ENCODE measurements around the gene PPP1R37. TPM values are rescaled to one million over a fixed set of nuclear protein-coding genes. Genes with fewer than 3 reads are reported as not detected.
"Not testable (repeated sequence)": the region's sequence is repeated elsewhere in the genome, so short reads cannot be mapped to it uniquely, and the experiment has no call there.

The PPP1R37 gene
- polyA plus RNA-seq, 4 donors: 23.8 to 35.3 (median 26.0) TPM

DNA sequence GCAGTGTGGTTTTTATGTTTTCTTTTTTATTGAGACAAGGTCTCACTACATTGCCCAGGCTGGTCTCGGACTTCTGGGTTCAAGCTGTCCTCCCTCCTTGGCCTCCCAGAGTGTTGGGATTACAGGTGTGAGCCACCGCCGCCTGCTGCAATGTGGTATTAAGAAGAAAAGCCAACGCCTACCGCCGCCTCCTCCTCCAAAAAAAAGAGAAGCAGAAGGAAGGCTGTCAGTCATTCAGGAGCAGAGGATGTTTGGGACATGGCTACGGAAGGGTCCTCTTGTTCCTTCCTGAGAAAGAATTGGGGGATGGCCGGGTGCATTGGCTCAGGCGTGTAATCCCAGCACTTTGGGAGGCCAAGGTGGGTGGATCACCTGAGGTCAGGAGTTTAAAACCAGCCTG is 1.2 kb downstream of the PPP1R37 start:
- DNase-seq (ENCODE audit: low read depth in 4 of 4, low spot score in 3 of 4): no peak

DNA sequence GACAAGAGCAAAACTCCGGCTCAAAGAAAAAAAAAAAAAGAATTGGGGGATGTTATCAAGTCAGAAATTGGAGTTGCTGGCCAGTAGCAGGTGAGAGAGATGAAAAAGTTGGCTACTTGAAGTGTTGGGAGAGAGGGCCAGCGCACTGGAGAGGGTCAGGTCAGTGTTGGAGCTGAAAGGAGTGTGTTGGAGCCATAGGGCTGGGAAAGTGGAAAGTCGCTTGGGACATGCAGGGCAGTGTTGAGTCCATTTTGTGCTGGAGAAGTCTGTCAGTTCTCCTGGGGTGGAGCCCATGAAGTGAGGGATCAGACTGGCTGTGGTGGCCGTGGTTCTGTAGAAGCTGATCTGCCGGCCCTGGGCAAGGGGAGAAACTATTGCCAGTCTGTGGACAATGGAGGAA is 1.7 kb downstream of the PPP1R37 start:
- no peak for DNase-seq (ENCODE audit: low read depth in 4 of 4, low spot score in 3 of 4)

DNA sequence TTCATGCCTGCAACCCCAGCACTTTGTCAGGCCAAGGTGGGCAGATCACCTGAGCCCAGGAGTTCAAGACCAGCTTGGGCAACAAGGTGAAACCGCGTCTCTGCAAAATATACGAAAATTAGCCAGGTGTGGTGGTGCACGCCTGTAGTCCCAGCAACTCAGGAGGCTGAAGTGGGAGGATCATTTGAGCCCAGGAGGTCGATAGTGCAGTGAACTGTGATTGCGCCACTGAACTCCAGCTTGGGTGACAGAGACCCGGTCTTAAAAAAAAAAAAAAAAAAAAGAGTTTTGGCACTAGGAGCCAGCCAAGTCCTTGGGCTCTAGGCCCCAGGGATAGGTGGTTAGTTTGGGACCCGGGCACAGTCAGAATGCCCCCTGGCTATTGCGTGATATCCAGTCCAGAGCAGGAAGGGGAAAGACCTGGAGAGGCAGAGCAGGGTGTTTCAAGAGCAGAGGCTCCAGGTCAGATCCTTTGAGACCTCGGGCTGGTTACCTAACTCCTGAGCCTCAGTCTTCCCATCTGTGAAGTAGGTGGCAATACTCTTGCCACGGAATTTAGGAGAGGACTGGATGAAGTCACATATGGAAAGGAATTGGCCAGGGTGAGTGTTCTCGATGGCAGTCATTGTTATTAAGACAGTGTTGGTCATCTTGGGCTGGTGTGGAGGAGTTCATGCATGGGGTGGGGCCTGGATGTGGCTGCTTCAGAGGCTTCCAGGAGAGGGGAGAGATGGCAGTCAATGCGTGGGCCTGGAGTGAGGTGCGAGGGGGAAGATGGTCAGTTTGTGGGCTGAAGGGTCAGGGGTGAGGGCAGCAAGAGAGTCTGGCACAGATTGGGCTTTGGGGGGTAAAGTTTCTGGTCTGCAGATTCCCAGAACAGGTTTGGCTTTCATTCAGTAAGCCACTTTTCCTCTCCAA is 2.8 kb downstream of the PPP1R37 start:
- DNase-seq (ENCODE audit: low read depth in 4 of 4, low spot score in 3 of 4): no peak

DNA sequence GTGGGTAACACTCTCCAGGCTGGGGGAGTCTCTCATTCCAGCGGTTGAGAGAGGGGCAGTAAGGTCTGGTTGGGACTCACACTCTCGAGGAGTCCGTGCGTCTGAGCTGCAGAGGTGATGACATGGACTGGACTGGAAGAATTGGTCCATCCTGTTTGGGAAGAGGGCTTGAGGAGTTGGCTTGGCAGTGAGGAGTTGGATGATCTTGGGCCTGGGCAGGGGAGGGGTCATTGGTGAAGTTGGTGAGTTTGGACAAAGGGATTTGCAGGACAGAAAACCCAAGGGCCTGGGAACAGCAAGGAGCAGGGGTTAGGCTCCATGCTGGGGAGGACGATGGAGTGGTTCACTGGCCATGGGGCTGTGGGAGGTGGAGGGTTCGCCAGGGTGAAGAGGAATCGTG is 3.7 kb downstream of the PPP1R37 start:
- no peak for DNase-seq (ENCODE audit: low read depth in 4 of 4, low spot score in 3 of 4)

DNA sequence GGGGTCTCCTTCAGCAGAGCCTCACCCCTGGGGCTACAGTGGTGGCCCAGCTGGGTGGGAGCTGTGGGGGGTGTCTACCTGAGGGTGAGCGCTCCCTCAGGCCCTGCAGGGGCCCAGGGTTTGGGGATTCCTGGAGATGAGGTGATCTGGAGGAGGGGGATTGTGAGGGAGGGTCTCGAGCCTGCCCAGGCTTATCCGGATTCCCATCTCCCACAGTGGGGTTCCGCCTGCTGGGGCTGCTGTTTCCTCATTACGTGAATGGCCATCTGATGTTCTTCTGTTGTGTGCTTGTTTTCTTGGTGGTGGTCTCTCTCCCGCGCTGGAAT is 4.4 kb downstream of the PPP1R37 start:
- no peak for DNase-seq (ENCODE audit: low read depth in 4 of 4, low spot score in 3 of 4)

DNA sequence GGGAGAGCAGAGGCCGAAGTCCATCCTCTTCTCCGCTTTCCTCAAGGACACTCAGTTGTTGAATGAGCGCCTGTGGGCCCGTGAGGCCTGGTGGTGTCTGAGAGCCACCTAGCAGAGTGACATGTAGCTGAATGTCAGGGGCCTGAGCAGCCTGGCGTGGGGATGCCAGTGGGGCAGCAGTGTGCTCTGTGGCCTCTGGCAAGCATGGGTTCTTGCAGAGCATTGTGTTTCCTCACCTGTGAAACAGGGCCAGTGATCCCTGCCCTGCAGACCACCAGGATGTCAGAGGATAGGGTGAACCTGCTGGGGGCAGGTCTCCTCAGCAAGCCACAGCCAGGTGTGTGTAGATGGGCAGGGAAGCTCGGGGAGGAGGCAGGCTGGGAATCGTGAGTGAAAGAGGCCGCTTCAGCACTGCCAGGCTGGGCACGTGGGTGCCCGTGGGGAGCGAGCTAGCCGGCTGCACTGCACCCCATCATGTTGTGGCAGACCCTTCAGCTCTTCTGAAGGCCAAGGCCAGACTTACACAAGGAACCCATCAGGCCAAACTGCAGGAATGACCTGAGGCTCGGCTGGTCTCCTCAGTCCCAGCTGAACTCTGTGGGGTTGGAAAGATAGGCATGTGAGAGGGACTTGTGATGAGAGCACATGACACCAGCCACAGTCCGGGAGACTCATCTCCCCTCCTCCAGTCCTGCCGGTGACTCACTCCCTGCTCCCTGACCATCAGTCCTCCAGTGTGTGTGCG is 5.0 kb downstream of the PPP1R37 start:
- DNase-seq (ENCODE audit: low read depth in 4 of 4, low spot score in 3 of 4): no peak

DNA sequence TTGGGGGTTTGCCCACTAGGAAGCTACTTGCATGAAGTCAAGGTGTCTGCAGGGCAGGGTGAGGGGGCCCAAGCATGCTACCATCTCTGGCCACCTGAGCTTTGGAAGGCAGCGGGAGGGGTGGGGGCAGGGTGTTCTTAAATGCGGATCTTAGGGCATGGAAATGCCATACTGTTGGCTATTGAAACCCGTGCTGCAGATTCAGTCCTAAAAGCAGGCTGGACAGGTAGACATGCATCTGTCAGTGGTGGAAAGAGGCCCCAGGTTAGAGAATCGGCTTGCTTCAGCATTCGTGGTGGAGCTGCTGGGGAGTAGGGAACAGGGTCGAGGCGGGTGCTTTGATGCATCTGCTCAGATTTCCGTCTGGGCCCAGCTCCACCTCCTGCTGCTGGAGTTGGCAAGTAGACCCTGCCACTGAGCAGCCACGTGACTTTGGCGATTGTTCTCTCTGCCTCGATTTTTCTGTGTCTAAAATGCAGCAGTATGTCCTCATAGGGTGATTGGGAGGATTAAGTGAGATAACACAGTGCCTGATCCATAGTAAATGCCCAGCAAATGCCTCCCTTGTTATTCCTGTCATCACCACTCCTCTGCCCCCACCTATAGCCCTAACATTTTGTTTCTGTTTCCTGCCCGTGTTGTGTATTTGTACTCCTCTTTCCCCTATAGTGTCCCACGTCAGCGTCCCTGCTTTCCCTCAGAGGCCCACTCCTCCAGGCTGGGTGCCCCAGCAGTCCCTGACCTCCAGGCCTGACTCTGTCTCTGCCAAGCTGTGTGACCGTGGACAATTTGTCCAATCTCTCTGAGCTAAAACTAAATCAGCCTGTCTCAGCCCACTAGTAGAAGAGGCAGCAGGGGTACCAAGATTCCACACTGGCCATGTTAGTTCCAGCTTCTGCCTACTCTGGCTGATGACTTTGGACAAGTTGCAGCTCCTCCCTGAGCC is 5.8 kb downstream of the PPP1R37 start:
- no peak for DNase-seq (ENCODE audit: low read depth in 4 of 4, low spot score in 3 of 4)

DNA sequence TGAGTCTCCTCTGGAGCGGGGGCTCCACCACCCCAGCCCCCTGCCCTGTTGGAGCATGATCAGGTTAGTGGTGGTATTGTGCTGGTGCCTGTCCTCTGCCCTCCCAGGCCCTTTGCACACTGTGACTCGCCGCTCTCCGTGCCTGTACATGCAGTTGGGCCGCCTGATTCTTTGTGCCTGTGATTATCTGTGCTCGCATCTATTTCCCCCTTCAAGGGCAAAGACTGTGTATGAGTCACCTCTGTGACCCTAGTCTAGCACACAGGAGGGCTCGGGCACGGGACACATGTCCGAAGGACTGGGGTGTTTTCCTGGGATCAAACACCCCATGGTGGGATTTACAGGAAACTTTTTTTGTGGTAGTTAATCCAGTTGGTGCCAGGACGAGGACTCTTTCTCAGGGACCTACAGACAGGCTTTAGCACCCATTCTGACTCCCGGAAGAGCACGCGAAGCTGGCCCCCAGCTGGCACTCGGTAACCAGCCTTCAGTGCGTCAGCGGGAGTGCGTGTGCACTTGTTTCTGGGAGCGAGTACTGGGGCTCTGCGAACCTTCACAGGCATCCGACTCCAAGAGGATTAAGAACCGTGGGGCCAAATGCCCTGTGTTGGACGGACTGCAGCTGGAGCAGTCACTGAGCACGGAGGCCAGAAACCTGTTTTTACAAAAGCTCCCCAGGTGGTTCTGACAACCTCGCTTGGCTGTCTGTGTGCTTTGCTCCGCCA is 6.7 kb downstream of the PPP1R37 start:
- DNase-seq (ENCODE audit: low read depth in 4 of 4, low spot score in 3 of 4): no peak

DNA sequence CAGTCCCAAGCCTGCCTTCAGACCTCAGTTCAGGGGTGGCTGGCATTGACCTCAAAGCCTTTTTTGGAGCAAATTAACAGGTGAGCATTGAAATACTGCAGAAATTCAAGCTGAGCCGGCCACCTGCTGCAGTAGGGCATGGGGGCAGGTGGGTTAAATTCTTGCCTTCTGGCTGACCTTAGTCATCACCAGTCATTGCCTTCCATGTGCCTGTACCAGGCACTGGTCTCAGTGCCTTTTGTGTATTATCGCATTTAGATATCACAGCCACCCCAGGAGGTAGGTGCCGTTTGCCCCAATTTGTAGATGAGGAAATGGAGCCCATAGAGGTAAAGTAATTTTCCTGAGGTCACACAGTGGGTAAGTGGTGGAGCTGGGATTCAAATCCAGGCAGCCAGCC is 7.2 kb downstream of the PPP1R37 start:
- DNase-seq (ENCODE audit: low read depth in 4 of 4, low spot score in 3 of 4): no peak

DNA sequence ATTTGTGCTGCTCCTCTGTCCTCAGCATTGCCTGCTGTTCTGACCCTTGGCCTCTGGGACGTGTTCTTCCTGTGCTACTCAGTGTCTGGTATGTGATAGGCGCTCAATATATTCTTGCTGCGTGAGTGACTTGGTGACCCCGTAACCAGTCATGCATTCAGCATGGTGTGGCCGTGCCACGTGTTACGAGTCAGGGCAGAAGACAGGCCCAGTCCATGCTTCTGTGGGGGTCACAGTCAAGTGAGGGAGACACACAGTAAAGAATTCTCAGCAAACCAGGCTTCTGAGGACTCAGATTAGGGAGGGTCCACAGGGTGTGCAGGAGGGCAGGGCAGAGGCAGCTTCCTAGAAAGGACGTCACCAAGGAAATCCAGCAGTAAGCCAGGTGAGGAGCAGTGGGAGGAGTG is 7.9 kb downstream of the PPP1R37 start:
- DNase-seq (ENCODE audit: low read depth in 4 of 4, low spot score in 3 of 4): no peak

DNA sequence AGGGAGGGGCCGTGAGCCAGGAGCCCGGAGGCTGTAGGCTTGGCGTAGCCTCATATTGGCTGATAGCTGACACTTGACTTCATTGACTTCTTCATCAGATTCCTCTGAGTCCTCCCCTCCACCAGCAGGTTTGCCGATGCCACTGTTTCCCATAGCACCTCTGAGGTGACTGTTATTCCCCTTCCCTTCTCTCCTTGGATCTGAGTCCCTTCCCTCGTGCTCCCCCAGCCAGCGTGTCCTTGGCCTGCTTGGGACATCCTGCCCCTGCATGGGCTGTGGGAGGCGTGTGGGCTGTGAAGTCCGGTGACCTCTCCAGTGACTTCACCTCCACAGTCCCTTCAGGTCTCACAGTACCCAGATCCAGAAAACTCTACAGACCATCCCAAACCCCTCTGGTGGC is 8.8 kb downstream of the PPP1R37 start:
- no peak for DNase-seq (ENCODE audit: low read depth in 4 of 4, low spot score in 3 of 4)

DNA sequence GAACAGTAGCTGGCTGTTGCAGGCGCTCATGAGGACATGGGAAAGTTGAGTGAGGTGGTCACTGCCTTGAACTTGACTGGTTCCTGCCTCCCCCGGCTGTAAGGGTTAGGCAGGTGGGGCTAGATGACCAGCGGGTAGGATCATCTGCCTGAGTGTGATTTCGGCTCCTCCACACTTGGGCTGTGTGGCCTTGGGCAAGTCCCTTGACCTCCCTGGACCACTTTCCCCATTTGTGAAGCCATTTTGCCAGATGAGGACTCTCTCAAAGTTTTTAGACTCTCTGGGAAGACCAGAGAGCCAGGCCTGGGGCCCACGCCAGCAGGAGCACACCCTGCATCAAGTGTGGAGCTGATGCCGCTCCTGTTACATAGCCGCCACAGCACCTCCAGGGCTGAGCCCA is 9.5 kb downstream of the PPP1R37 start:
- no peak for DNase-seq (ENCODE audit: low read depth in 4 of 4, low spot score in 3 of 4)

DNA sequence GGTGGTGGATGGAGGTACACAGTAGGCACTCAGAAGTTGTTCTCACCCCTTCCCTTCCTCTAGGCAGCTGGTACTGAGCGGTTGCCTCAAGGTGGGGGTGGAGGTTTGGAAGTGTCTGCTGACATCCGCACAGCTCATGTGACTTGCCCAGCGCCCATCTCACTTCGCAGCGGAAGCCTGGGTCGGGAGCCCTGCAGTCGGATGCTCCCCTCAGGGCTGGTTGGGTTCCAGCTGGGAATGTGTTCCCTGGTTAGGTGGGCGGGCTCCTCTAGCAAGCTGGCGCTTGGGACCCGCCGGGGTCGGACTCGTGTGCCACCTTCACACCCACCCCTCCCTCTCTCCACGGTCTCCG is 10.2 kb downstream of the PPP1R37 start:
- no peak for DNase-seq (ENCODE audit: low read depth in 4 of 4, low spot score in 3 of 4)

DNA sequence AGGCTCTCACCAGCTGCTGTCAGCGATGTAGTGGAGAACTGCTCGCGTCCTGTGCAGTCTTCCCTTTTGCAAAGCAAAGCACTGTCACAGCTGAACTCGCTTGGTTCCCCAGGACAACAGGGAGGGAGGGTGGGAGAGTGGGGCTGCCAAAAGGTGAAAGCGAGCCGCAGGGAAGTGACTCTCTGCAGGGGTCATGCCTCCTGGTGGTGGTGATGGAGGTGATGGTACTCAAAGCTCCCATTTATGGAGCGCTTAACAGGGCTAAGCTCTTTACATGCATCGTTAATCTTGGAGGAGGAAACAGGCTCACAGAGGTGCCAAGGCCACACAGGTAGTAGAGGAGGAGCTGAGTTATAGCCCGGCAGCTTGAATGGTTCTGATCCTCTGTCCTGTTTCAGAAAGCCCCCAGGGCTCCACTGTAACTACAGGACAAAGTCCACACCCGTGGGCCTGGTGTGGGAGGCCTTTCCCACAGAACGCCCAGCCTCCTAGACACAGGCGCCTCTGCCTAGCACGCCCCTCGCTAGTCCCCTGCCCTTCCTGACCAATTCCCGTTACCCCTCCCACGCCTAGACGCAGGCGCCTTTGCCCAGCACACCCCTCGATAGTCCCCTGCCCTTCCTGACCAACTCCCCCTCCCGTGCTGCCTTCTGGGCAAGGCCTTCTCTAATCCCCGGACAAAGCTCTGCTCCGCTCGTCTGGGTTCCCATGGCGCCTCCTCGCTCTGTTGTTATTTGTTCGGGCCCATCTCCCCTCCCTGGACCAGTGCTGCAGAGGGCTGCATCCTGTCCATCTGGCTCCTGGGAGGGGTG is 10.7 kb downstream of the PPP1R37 start:
- no peak for DNase-seq (ENCODE audit: low read depth in 4 of 4, low spot score in 3 of 4)

DNA sequence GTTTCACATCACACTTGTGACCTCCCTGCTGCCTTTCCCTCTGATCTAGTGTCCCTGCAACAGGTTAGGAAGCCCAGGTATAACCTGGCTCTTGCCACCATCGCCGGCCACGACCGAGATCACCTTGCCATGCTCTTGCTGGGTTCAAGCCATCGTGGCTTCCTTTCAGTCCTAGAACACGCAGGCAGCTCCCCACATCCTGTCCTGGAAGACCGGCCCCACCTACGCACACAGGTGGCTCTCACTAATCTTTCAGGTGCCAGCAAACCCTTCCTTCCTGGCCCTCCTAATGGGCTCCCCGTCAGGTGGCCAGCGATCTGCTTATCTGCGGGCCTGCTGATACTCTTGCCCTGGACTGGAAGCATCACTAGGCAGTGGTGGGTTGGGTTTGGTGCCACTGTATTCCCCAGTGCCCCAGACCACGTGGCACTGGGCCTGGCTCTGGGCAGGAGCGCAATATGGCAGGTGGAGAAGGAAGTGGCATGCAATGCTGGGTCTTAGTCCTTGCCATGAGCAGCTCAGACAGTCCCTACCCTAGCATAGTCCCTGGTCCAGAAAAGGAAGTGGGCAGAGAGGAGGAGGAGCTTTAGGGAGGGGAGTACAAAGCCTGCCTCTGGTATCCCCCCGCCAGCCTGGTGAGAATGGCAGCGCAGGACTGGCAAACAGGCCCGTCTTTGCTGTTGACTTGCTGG is 11.8 kb downstream of the PPP1R37 start:
- DNase-seq (ENCODE audit: low read depth in 4 of 4, low spot score in 3 of 4): no peak

DNA sequence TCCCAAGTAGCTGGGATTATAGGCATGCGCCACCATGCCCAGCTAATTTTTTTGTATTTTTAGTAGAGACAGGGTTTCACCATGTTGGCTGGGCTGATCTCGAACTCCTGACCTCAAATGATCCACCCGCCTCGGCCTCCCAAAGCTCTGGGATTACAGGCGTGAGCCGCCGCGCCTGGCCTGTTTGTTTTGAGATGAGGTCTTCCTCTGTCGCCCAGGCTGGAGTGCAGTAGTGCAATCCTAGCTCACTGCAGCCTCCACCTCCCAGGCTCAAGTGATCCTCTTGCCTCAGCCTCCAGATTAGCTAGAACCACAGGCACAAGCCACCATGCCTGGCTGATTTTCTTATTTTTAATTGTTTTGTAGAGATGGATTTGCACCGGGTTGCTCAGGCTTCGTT is 13.4 kb downstream of the PPP1R37 start:
- not testable (repeated sequence) for DNase-seq (ENCODE audit: low read depth in 4 of 4, low spot score in 3 of 4)

DNA sequence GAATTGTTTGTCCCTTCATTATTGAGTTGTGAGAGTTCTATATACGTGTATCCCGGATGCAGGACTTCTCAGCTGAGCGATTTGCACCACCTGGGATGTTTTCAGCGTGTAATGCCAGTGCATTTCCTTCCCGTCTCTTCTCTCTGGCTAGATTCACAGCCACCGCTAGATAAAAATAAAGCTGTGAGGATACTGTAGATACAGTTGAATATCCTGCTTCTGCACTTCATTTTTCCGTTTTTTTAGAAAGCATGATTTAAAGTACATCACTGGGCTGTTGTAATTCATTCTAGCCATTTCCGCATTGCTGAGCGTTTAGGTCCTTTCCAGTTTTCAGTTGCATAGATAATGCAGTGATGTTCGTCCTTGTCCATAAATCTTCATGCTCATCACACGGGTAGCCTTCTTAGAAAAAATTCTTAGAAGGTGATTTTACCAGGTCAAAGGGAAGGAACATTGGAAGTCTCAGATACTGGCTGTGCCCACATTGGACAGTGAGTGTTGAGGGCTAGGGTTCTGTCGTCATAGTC is 14.7 kb downstream of the PPP1R37 start:
- no peak for DNase-seq (ENCODE audit: low read depth in 4 of 4, low spot score in 3 of 4)

DNA sequence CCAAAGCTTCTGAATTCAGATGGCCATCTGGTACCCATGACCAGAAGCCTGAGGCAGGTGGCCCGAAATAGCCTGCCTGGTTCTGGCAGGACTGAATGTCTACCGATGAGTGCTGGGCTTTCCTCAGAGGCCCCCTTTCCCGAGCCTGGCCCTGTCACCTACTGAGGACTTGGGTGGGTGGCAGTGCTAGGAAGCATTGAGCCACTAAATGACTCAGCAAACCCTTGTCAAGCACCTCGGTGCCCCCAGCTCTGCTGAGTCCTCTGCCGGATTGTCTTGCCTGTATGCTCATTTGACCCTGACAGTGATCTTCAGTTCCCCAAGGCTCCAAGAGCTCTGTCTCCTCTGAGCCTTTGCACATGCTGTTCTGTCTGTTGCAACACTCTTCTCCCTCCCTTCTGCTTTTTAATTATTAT is 17.9 kb downstream of the PPP1R37 start:
- no peak for DNase-seq (ENCODE audit: low read depth in 4 of 4, low spot score in 3 of 4)
